DMS53 (cell line): ENCODE measurements around the gene ATG14.
A peak's percentile ranks its signal among the peaks of the same experiment; 100 is the strongest.
"Not testable (repeated sequence)": the region's sequence is repeated elsewhere in the genome, so short reads cannot be mapped to it uniquely, and the experiment has no call there.

Experiments
- DNase-seq: peaks from one replicate; lab custom pipeline; 2025; lab: John Stamatoyannopoulos, UW

Gene ATG14

GRCh38 chr14:55433880-55434804 is 22.5 kb upstream of the ATG14 start:
- DNase-seq = no peak

- DNase-seq = no peak
These were observed 21.0 kb upstream of the ATG14 start for GRCh38 chr14:55432628-55433027.

- peak; percentile 90 for DNase-seq
These were observed 18.5 kb upstream of the ATG14 start for GRCh38 chr14:55430024-55430690.

- DNase-seq = peak; percentile 53
These were observed 15.8 kb upstream of the ATG14 start for GRCh38 chr14:55427439-55427838.

GRCh38 chr14:55426891-55427290 is 15.3 kb upstream of the ATG14 start:
- DNase-seq = no peak

GRCh38 chr14:55425091-55425490 is 13.5 kb upstream of the ATG14 start:
- no peak for DNase-seq

- DNase-seq = no peak
These were observed 12.3 kb upstream of the ATG14 start for GRCh38 chr14:55423969-55424368.

- not testable (repeated sequence) for DNase-seq
These were observed 10.7 kb upstream of the ATG14 start for GRCh38 chr14:55422338-55422737.

- DNase-seq = no peak
These were observed 8.0 kb upstream of the ATG14 start for GRCh38 chr14:55419663-55420062.

GRCh38 chr14:55418411-55418810 is 6.8 kb upstream of the ATG14 start:
- no peak for DNase-seq

GRCh38 chr14:55417955-55418354 is 6.3 kb upstream of the ATG14 start:
- no peak for DNase-seq

- DNase-seq = peak; percentile 77
These were observed 5.2 kb upstream of the ATG14 start for GRCh38 chr14:55416866-55417265.

- no peak for DNase-seq
These were observed 2.9 kb upstream of the ATG14 start for GRCh38 chr14:55414551-55414950.

GRCh38 chr14:55412676-55413075 is 1.0 kb upstream of the ATG14 start:
- DNase-seq = no peak

GRCh38 chr14:55410876-55411275 is 754 bp downstream of the ATG14 start:
- no peak for DNase-seq

GRCh38 chr14:55404173-55404854 is 7.3 kb downstream of the ATG14 start:
- DNase-seq = no peak

GRCh38 chr14:55401751-55402150 is 9.9 kb downstream of the ATG14 start:
- no peak for DNase-seq

- no peak for DNase-seq
These were observed 11.8 kb downstream of the ATG14 start for GRCh38 chr14:55399852-55400251.

GRCh38 chr14:55399183-55399582 is 12.4 kb downstream of the ATG14 start:
- DNase-seq = no peak

GRCh38 chr14:55398679-55399078 is 13.0 kb downstream of the ATG14 start:
- peak; percentile 18 for DNase-seq

GRCh38 chr14:55389330-55389729 is 22.3 kb downstream of the ATG14 start:
- DNase-seq = no peak

GRCh38 chr14:55388160-55388559 is 23.5 kb downstream of the ATG14 start:
- no peak for DNase-seq

GRCh38 chr14:55387121-55387520 is 24.5 kb downstream of the ATG14 start:
- DNase-seq = no peak
